SKM-1 treated with dmso at 0.1 percent for 144 hours (cell line): ENCODE results near the gene SMTN.

Source experiments
- DNase-seq: peaks from one replicate; lab custom pipeline; 2025; ENCODE audit not compliant: unreplicated experiment; lab: John Stamatoyannopoulos, UW

Gene SMTN

DNA sequence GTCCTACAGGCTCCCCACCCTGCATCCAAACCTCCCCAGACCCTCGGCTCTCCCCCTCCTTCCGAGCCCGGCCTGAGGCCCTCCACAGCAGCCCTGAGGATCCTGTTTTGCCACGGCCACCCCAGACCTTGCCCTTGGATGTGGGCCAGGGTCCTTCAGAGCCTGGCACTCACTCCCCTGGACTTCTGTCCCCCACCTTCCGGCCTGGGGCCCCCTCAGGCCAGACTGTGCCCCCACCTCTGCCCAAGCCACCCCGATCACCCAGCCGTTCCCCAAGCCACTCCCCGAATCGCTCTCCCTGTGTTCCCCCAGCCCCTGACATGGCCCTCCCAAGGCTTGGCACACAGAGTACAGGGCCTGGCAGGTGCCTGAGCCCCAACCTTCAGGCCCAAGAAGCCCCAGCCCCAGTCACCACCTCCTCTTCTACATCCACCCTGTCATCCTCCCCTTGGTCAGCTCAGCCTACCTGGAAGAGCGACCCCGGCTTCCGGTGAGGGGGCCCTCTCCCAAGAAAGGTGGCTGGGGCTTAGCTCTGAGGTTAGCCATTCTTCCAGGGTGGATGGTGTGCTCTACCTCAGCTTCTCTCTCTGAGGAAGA is 44.5 kb downstream of the SMTN start:
- no peak for DNase-seq

DNA sequence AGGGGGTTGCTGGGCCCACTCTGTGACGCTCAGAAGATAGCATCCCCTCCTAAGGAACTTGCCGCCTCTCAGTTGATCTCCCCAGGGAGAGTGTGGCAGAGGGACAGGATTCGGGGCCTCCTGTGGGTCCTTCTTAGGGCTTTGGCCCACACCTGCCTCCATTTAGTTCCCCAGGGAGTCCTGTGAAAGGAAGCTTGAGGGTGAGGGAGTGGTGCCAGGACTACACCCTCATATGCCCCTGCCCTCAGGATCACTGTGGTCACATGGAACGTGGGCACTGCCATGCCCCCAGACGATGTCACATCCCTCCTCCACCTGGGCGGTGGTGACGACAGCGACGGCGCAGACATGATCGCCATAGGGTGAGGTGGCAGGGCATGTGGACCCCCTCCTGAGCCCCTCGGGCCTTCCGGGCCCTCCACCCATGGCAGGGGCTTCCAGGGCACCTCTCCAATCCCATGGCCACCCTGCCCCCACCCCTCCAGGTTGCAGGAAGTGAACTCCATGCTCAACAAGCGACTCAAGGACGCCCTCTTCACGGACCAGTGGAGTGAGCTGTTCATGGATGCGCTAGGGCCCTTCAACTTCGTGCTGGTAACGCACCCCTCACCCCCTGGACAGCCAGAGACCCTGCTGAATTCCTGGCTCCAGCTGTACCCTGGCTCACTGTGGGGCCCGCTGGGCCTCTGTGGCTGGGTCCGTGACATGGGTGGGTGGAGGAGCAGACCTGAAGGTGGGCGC is 45.2 kb downstream of the SMTN start:
- no peak for DNase-seq

DNA sequence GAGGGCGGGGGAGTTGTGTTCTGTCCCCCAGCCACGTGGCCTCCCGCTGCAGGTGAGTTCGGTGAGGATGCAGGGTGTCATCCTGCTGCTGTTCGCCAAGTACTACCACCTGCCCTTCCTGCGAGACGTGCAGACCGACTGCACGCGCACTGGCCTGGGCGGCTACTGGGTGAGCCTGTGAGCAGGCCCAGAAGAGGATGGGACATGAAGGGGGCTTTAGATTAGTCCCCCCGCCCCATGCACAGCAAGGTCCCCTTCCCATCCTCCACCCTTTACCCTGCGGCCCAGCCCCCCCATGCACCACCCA is 45.7 kb downstream of the SMTN start:
- no peak for DNase-seq

DNA sequence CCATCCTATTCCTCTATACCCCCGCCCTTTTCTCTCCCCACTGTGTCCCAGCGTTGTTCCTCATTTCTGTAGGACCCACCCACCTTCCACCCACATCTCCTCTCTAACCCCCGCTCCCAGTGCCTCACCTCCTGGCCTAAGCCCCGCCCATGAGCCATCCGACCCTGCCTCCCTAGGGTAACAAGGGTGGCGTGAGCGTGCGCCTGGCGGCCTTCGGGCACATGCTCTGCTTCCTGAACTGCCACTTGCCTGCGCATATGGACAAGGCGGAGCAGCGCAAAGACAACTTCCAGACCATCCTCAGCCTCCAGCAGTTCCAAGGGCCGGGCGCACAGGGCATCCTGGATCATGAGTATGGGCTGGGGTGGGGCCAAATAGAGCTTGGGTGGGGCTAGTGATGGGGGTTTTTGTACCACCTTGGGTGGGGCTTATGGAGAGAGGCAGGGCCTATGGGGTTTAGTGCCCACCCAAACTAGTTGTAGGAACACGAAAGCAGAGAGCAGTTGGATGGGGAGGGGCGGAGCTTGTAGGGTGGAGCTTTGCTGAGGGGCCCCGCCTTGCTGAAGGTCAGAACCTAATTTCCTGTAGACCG is 46.2 kb downstream of the SMTN start:
- no peak for DNase-seq

DNA sequence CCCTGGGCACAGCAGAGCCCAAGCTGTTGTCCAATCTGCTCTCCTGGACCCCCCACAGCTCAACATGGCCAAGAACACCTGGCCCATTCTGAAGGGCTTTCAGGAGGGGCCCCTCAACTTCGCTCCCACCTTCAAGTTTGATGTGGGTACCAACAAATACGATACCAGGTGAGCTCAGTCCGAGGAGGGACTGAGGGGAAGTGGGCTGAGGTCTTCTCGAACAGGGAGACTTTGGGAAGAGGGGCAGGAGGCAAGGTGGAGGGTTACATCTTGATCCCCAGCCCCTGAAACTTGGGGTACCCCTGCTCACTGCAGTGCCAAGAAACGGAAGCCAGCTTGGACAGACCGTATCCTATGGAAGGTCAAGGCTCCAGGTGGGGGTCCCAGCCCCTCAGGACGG is 47.0 kb downstream of the SMTN start:
- no peak for DNase-seq

DNA sequence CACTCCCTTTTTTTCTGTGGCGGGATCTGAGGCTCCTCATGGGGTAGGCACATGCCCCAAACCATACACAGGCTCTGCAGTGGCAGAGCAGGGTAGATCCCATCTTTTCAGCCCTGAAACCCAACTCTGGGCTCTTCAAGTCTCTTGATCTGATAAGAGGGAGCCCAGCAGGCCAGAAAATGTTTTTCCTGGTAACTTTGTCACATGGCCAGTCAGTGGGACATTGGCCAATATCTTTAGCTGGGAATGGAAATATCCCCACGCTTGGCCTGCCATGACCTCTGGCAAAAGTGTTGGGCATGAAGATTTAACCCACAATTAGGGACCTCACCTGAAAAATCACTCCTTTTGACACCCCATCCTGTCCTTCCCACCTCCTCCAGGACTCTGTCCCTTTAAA is 49.8 kb downstream of the SMTN start:
- DNase-seq: no peak

DNA sequence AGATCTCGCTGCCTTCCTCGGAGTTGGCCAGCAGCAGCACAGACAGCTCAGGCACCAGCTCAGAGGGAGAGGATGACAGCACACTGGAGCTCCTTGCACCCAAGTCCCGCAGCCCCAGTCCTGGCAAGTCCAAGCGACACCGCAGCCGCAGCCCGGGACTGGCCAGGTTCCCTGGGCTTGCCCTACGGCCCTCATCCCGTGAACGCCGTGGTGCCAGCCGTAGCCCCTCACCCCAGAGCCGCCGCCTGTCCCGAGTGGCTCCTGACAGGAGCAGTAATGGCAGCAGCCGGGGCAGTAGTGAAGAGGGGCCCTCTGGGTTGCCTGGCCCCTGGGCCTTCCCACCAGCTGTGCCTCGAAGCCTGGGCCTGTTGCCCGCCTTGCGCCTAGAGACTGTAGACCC is 52.8 kb downstream of the SMTN start:
- no peak for DNase-seq

DNA sequence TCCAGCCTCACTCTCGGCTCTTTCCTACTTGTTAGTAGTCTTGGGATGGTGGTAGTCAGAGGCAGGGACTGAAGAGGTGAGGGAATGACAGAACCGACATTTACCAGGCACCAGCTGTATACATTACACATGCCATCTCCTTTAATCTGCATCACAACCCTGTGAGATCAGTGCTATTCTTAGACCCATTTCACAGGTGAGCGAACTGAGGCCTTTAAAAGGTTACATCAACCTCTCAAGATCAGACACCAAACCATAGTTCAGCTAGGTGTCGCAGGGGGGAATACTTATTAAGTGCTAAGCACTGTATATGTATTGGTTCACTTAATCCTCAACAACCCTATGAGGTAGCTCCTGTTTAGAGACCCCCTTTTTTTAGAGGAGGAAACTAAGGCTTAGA is 53.6 kb downstream of the SMTN start:
- no peak for DNase-seq

DNA sequence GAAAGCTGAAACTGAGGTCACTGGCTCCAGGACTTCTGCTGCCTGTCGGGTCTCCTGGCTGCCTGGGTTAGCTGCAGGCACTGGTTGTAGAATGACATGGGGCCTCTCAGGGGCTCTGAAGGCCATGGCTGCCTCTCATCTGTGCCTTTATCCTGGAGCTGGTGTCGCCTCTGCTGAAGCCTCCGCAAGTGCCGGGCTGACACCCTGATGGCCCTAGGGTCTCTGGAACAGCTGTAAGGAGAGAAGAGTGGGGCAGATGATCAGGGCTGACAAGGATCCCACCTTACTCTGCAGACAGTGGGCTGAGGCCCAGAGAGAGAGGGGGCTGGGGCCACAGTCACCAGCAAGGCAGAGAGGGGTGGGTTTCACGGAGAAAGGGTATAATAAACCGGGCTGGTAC is 54.6 kb downstream of the SMTN start:
- no peak for DNase-seq

DNA sequence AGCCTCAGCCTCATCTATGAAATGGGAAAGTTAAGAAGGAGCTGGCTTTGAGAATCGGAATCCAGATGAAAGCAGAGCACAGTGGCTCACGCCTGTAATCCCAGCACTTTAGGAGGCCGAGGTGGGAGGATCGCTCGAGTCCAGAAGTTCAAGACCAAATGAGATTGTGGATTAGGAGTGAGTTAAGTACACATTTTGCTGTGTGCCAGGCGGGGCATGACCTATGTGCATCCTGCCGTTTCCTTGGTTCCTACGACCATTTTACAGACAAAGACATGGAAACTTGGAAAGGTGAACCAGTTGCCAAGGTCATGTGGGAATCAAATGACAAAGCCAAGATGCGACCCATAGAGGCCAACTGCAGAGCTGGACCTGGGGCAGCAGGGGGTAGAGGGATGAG is 55.0 kb downstream of the SMTN start:
- DNase-seq: no peak

DNA sequence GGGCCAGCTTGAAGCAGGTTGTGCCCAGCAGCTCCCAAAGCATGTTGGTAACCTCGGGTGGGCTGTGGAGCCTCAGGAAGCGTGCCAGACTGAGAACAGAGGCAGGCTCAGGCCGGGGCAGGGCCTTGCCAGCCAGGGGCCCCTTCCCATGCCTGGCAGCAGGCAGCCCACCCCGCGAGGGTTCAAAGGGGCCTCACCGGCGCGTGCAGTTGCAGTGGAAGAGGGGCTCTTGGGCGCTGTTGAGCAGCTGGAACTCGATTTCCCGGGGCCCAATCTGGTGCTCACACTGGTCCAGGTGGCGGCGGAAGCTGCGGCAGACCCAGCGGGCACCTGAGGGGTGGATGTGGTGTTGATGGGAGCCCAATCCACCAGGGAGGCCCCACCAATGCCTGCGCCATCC is 55.6 kb downstream of the SMTN start:
- no peak for DNase-seq

DNA sequence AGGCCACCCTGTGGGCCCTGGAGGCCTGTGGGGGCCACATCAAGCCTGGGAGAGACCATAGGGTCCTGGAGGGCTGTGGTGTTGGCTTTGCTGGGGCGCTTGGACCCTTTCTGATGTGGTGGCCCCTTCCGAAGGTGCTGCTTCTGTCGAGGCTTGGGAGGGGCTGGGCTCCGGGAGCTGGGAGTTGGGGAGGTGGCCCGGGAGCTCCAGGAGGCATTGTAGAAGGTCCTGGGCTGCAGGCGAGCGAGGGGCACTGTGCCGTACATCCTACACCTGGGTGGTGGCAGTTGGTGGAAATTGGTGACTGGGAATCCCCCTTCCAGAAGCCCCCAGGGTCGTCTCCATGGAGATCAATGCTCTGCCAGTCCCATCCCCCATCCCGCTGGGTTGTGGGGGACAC is 56.6 kb downstream of the SMTN start:
- DNase-seq: no peak

DNA sequence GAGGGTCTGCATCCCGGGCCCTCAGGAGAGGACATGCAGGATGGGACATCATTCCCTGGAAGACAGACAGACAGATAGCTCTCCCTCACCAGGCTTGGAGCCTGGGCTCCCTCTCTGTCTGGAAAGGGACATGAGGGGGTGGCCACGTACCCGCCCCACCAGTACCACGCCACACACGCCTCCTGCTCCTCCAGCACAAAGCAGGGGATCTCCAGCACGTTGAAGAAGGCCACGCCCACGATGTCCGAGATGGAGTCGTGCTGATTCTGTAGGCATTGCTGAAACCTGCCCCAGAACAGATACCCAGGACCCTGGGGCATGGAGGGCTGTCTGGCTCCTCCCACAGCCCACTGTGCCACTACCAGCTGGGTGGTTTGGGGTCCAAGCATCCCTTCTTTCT is 57.0 kb downstream of the SMTN start:
- DNase-seq: no peak

DNA sequence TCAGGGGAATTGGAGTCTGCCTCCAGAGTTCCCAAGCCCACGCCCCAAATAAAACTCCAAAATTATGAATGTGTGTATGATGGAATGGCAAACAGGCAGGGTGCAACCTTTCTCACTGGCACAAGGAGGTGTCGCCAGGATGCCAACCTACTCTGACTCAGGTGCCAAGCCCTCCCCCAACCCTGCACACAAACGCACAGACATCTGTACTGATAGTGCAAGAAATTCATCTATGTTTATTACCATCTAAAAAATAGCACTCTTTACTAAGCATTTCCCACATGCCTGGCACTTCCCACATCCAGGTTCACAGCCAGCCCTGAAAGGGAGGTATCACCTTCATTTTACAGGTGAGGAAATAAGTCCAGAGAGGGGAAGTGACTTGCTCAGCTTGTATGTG is 57.9 kb downstream of the SMTN start:
- no peak for DNase-seq

DNA sequence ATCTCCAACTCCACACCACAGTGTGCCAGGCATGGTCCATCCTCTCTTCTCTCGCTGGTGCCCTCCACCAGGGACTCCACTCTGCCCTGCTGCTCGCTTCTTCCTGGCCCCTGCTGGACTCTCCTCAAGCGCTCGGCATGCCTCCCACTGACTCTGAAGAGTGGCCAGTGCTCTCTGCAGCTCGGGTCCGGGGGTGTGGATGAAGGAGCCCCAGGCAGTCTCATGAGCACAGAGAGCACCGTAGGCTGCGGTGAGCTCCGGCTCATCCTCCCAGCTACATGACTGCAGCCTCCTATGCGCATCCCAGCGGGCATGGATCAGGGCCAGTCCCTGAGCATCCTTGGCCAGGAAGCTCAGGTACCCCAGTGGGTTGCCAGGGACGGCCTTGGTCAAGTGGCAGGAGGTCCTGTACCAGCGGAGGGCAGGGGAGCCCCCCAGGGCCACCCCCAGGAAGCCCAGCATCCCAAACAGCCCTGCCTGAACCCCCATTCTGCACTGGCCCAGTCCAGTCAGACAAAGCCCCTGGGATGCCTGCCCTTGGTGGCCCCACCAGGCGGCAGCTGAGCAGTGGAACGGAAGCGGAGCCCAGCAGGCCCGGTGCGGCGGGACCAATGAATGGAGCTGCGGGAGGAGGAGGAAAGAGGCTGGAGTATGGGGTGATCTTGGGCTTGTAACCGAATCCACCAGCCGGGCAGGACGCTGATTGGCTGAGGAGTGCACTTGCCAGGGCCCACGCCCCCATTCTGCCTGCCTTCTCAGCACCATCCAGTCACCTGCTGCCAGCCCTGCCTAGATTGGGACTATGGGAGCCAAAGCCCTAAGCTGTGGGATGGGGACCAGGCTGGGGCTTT is 59.0 kb downstream of the SMTN start, which contains the start of gene PLA2G3:
Gene PLA2G3, minus strand, starts transcription at position 643 of the 851 bp plus-strand sequence. Its CDS starts 154 bp downstream, at position 489.
- no peak for DNase-seq

DNA sequence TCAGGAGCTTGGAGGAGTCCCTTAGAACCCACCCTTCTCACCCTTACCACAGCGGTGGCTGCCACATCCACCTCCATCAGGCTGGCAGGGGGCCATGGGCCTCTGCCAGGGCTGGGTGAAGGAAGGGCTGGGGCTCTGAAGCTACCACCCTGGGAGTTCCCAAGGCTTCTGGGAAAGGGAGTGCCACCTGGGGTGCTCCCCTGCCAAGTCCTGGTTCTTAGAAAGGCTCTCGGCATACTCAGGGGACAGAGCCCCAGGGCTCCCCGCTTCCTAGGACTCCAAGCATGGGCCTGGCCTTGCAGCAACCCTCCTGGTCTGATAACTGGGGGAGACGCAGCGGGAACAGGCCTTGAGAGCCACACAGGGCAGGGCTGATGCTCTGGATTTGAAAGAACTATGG is 59.6 kb downstream of the SMTN start:
- no peak for DNase-seq

DNA sequence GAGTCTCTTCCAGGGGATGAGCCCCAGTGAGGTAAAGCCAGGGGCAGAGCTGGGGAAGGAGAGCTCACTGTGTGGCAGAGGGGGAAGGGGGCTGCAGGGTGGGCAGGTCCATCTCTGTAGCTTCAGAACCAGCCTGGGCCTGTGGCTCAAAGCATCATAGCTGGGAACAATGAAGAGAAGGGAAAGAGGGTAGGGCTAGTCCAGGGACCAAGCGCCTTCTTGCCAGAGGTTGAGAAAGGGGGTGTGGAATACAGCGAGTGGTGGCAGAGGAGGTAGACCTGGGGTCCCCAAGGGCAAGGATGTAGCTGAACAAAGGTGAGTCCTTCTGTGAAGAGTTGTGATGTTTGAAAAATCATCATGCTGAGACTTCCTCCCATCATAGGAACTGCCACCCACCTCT is 60.4 kb downstream of the SMTN start:
- no peak for DNase-seq

DNA sequence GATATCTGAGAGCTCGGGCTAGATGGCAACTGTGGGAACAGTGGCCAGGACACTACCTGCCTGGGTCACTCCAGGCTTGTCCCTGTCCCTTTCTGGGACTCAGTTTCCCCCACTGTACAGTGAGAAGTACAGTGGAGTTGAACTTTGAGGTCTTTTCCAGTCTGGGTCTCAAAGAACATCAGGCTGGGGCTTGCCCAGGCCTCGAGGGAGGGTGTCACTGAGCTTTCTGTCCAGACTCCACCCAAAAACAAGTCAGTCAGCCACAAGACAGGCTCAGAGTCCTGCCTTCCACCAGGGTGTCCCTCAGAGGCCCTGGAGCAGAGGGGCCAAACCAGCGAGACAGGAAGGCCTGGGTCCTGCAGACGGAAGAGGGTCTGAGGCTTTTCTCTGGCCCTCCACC is 61.2 kb downstream of the SMTN start:
- no peak for DNase-seq

DNA sequence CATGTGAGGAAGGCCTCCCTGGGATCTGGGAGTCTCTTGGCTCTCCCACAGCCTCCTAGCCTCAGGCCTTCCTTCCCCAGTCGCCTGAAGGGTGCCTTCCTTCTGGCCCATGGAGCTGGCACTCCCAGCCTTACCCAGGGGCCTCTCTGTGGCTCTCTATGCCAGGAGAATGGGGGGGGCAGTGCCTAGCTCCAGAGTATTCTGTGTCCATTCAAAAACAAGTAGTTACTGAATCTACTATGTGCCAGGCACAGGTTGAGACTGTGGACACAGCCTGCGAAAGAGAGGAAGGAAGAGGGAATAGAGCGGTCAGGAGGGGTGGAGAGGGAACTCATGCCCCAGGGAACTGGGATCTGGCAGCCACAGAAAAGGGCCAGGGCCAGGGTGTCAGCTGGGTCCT is 61.9 kb downstream of the SMTN start:
- no peak for DNase-seq

DNA sequence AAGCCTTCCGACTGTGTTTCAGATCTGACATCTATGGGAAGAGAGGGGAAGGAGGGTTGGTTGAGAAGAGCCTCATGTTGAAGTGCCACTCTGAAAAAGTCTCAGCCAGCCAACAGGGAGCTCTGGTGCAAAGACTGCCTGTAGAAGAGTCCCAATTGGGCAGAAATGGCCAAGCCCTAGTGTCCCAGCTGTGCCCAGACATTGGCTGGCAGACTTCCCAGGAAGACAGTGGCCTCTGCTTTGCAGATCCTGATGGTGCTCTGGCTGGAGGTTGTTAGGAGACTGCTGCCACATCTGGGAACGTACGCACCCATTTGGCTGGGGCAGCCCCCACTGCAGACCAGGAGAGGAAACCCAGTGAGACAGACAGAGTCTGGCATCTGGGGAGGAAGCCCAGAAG is 62.4 kb downstream of the SMTN start:
- DNase-seq: no peak

DNA sequence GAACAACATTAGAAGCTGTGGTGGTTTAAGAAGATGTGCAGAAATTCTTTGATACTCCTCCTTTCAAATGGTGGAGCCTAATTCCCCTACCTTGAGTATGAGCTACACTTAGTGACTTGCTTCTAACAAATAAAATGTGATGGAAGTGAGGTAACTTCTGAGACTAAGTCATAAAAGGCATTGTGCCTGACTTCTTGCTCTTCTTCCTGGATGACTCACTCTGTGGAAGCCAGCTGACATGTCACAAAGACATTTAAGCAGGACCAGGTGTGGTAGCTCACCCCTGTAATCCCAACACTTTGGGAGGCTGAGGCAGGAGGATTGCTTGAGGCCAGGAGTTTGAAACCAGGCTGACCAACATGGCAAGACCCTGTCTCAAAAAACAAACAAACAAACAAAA is 63.1 kb downstream of the SMTN start:
- no peak for DNase-seq

DNA sequence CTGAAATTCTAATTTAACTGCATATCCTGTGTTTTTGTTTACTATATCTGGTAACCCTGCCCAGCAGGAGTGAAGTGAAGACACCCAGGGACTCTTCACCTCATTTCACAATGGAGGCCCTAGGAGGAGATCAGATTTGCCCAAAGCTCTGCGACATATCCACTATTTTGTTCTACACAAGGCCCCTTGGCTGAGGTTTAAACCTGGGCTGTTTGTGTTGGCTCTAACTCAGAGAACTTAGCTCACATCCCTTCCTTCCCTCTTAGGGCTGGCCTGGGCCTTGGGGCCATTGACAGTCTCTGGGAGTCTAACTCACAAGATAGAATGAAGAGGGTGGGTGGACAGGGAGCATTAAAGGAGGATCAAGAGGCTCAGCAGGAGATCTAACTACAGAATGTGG is 67.4 kb downstream of the SMTN start:
- no peak for DNase-seq
